ENCODE data around the gene CCDC93. TPM values are rescaled to one million over a fixed set of nuclear protein-coding genes. Genes with fewer than 3 reads are reported as not detected.

The CCDC93 gene
- total RNA-seq, 1 donor from 2014 or later = 64.5 TPM

DNA sequence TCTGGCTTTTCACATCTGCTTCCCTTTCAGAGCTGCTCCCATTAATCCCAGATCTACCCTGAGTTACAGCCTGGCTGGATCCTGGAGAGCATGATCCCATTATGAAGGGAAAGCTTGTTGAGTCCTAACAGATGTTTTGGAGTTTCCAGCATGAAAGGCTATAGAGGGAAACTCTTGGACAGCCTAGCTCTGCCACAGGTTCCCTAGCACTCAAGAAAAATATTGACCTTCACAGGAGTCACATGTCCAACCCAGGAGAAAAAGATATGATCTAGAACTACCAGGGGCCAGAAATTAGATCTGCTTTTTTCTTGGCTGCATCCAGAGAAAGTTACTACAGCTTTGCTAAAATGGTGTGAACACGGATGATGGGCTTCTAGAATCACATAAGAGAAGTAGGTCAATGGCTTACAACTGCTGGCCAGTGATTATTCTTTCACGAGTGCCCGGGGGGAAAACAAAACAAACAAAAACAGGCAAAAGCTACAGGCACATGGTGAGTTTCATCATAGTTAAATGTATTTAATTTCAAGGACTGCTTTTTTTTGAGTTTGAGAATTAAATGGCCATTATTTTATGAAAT, 15.9 kb downstream of the CCDC93 start:
- Mint-ChIP-seq H3K9me3 (ENCODE audit: unreplicated experiment) (no peaks in the 10 kb centered on the region), H3K4me1 (ENCODE audit: unreplicated experiment) (no peaks in the 10 kb centered on the region), H3K27ac (ENCODE audit: unreplicated experiment) (no peak overlapping the region), H3K36me3 (ENCODE audit: low read depth, unreplicated experiment) (peaks cover 39% of the 10 kb centered on the region), H3K4me3 (ENCODE audit: unreplicated experiment) (no peak overlapping the region), H3K27me3 (ENCODE audit: unreplicated experiment) (no peaks in the 10 kb centered on the region)
- DNase-seq (ENCODE audit: low spot score) = no peak
- TF ChIP-seq CTCF (IDR thresholded peaks at IDR 0.05; ENCODE audit: unreplicated experiment) = no peak

DNA sequence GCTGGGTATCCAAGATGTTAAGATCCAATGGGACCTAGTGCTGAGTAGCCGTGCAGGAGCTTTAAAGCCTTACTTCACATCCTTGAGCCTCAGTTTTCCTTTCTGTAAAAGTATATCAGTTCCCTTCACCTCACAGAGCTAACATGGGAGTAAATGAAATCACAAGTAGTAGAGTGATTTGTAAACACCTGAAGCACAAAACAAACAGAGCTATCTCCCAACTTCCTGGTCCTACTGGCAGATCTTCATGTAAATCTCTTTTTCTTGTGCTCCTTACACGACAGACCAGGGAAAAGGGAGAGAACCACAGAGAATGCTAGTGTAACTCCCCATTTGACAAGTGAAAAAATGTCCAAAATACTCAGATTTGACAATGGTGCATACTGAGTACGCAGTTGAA, 17.3 kb downstream of the CCDC93 start:
- Mint-ChIP-seq H3K36me3 (ENCODE audit: low read depth, unreplicated experiment) (peaks cover 39% of the 10 kb centered on the region), H3K4me3 (ENCODE audit: unreplicated experiment) (no peak overlapping the region), H3K27me3 (ENCODE audit: unreplicated experiment) (no peaks in the 10 kb centered on the region), H3K4me1 (ENCODE audit: unreplicated experiment) (no peaks in the 10 kb centered on the region), H3K27ac (ENCODE audit: unreplicated experiment) (no peak overlapping the region), H3K9me3 (ENCODE audit: unreplicated experiment) (no peaks in the 10 kb centered on the region)
- no peak for TF ChIP-seq CTCF (IDR thresholded peaks at IDR 0.05; ENCODE audit: unreplicated experiment)
- DNase-seq (ENCODE audit: low spot score) = no peak

- DNase-seq (ENCODE audit: low spot score) = no peak
- Mint-ChIP-seq H3K27ac (ENCODE audit: unreplicated experiment) (no peak overlapping the region), H3K27me3 (ENCODE audit: unreplicated experiment) (no peaks in the 10 kb centered on the region), H3K36me3 (ENCODE audit: low read depth, unreplicated experiment) (peaks cover 35% of the 10 kb centered on the region), H3K9me3 (ENCODE audit: unreplicated experiment) (no peaks in the 10 kb centered on the region), H3K4me1 (ENCODE audit: unreplicated experiment) (no peaks in the 10 kb centered on the region), H3K4me3 (ENCODE audit: unreplicated experiment) (no peak overlapping the region)
- TF ChIP-seq CTCF (IDR thresholded peaks at IDR 0.05; ENCODE audit: unreplicated experiment) = no peak
These were observed 19.1 kb downstream of the CCDC93 start for GRCh38 chr2:117994729-117995128.

DNA sequence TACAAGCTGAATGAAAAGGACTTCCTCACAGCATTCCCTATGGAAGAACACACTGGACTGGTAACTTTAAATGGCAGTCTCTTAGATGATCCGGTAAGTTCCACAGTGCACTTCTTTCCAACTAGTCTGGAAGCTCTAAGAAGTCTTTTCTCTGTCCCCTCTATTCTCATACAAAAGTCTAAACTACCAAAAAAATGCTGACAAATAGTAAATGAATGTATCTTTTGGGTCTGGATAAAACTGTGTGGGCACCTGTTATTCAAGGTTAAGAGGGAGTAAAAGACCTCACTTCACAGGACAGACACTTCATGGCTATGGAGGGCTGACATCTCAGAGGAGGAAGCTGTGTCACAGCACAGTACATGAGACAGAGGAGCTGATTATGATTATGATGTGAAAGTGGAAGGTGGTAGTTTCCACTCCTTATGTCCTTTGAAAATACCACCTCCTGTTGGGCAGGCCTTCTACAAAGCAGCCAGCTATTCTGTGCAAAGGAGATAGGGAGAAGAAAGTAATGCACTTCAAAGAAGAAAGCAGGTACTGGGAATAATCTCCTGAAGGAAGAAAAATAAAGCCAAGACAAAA, 23.9 kb downstream of the CCDC93 start:
- H3K27ac Mint-ChIP-seq (ENCODE audit: unreplicated experiment) = peak overlapping the region; percentile 5
- H3K27me3 Mint-ChIP-seq (ENCODE audit: unreplicated experiment) = no peaks in the 10 kb centered on the region

More for the DNA sequence above, 23.9 kb downstream of the CCDC93 start:
- no peaks in the 10 kb centered on the region for H3K4me1 Mint-ChIP-seq (ENCODE audit: unreplicated experiment)
- no peaks in the 10 kb centered on the region for H3K9me3 Mint-ChIP-seq (ENCODE audit: unreplicated experiment)
- H3K4me3 Mint-ChIP-seq (ENCODE audit: unreplicated experiment) = no peak overlapping the region
- no peak for DNase-seq (ENCODE audit: low spot score)
- peaks cover 21% of the 10 kb centered on the region for H3K36me3 Mint-ChIP-seq (ENCODE audit: low read depth, unreplicated experiment)
- TF ChIP-seq CTCF (IDR thresholded peaks at IDR 0.05; ENCODE audit: unreplicated experiment) = no peak
